Adrenal gland (tissue), 12 donors: ENCODE data around the gene IQSEC1. TPM values are rescaled to one million over a fixed set of nuclear protein-coding genes. Genes with fewer than 3 reads are reported as not detected.

Experiments
- DNase-seq, 7 donors: peaks; one replicate each; pipeline ENCODE4 v3.0.0-alpha.2; 2019 to 2020
- H3K27ac ChIP-seq, 5 donors: fragments of 200-600 bp; sonication (generic) in 4 of 5; 1 replicate in 3 of 5; 2 replicates in 2 of 5; pipeline versions ENCODE4 v1.5.1 to v1.8.0; 2016 to 2020; ENCODE audit warnings: mild to moderate bottlenecking in 1 of 5
- H3K27me3 ChIP-seq: fragments of 200-600 bp; 2 replicates; pipeline ENCODE4 v1.8.0; 2021
- H3K36me3 ChIP-seq, 2 donors: fragments of 200-600 bp; replicated peaks in 1 of 2; 1 replicate in 1 of 2; 2 replicates in 1 of 2; pipeline versions ENCODE4 v1.5.1 to v1.8.0; 2018 to 2022
- H3K4me1 ChIP-seq, 2 donors: fragments of 200-600 bp; replicated peaks in 1 of 2; 1 replicate in 1 of 2; 2 replicates in 1 of 2; pipeline versions ENCODE4 v1.5.1 to v1.8.0; 2018 to 2021
- H3K4me3 ChIP-seq, 4 donors: fragments of 200-600 bp; sonication (generic) in 3 of 4; one replicate each; pipeline ENCODE4 v1.5.1; 2016 to 2018
- H3K9me3 ChIP-seq, 3 donors: fragments of 200-600 bp; sonication (generic) in 1 of 3; replicated peaks in 1 of 3; 1 replicate in 2 of 3; 2 replicates in 1 of 3; pipeline versions ENCODE4 v1.5.1 to v1.8.0; 2016 to 2021
- CTCF ChIP-seq, 6 experiments: fragments of 450-650 bp in 4 of 6; fragments of 200-600 bp in 2 of 6; sonication (generic) in 1 of 6; IDR thresholded peaks; 1 replicate in 5 of 6; 2 replicates in 1 of 6; pipeline versions ENCODE4 v1.5.1 to v1.8.0; 2016 to 2021; ENCODE audit warnings: antibody characterized with exemption in 6 of 6, mild to moderate bottlenecking in 2 of 6, moderate library complexity in 1 of 6
- POLR2A ChIP-seq, 2 donors: fragments of 450-650 bp; IDR thresholded peaks; one replicate each; pipeline ENCODE4 v1.6.1; 2017; ENCODE audit warnings: antibody characterized with exemption in 2 of 2, mild to moderate bottlenecking in 2 of 2, moderate library complexity in 1 of 2
- WGBS, 4 donors: extraction: QIAGEN DNeasy Blood & Tissue Kit in 2 of 4; methylation state at CpG; one replicate each; pipeline versions ENCODE4 v1.1.5 to v1.1.7; 2013 to 2017; 5-methylcytosine and 5-hydroxymethylcytosine counted together
- intact Hi-C, 2 donors: fragments of 100-400 bp; cut with DNase I; formaldehyde crosslinking; loops; one replicate each; pipeline versions ENCODE4 v1.14.1 to v1.15.0; 2022 to 2023
- polyA plus RNA-seq, 3 donors: library from polyadenylated mRNA; stranded (reverse); fragments of 200-250 nt in 2 of 3; fragments of 350-450 nt in 1 of 3; fragmentation: Illumina TruSeq in 1 of 3; extraction: RNeasy Lipid Tissue Mini Kit (QIAGEN cat#74804) in 1 of 3; gene quantifications; one replicate each; pipeline ENCODE4 v1.2.3, GENCODE V29; 2013 to 2014
- total RNA-seq, 9 donors: library from RNA; depleted of rRNA in 4 of 9; stranded (reverse); fragments of >200 nt in 4 of 9; fragments of 120-200 nt in 1 of 9; fragmentation: NEBNext Ultra II Directional in 1 of 9; extraction: Animal tissue kit (Norgen Biotek cat#: 25700) in 1 of 9; gene quantifications; one replicate each; pipeline versions ENCODE4 v1.1.0 to v1.2.4, GENCODE V29; 2013 to 2023
- donor health status: healthy with polysubstance abuse.
- donor health status: Bipolar disorder and iron deficiency.
- donor health status: DM: yes; HTN: yes; CAD: no.
- donor health status: DM: no; HTN: no; CAD: no.
- donor health status: DM: no; HTN: no; CAD: no.
- donor health status: DM: yes; HTN: yes; CAD: no.

IQSEC1 gene
- total and polyA plus RNA-seq, 12 donors, result 24.4 to 133 (median 94.2) TPM

DNA sequence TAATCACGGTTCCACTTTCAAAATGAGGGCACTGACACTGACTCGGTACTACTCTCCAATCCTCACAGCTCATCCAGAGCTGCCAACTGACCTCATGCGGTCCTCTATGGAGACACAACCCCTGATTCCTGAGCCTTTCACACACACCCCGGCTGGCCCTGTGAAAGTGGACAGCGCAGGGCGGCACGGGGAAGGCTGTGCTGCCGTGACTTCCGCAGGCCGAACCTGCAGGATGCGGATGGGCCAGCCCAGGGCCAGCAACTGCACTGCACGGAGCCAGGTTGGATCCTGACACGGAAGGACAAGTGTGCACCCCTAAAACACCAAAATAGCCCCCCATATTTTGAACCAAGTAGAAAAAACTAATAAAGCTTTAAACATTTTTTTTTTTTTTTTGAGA lies 41.0 kb downstream of the IQSEC1 start:
- Histone ChIP-seq H3K36me3 (no peaks in the 10 kb centered on the region), H3K4me3 (no peak overlapping the region), H3K27me3 (no peaks in the 10 kb centered on the region), H3K4me1 (no peaks in the 10 kb centered on the region), H3K9me3 (no peaks in the 10 kb centered on the region), H3K27ac (no peak overlapping the region)
- DNase-seq, result no peak
- no peak for TF ChIP-seq POLR2A (IDR thresholded peaks at IDR 0.05)
- TF ChIP-seq CTCF (IDR thresholded peaks at IDR 0.05), result no peak
- 91 to 95% (median 94%) methylated on average over 13 of the region's 13 CpGs for WGBS, 4 donors
- intact Hi-C loops, result no loop called here

- intact Hi-C loops, result no loop called here
- no peaks in the 10 kb centered on the region for H3K4me1 ChIP-seq
- no peaks in the 10 kb centered on the region for H3K36me3 ChIP-seq
Observed at GRCh38 chr3:13031621-13032020, 41.6 kb downstream of the IQSEC1 start.

DNA sequence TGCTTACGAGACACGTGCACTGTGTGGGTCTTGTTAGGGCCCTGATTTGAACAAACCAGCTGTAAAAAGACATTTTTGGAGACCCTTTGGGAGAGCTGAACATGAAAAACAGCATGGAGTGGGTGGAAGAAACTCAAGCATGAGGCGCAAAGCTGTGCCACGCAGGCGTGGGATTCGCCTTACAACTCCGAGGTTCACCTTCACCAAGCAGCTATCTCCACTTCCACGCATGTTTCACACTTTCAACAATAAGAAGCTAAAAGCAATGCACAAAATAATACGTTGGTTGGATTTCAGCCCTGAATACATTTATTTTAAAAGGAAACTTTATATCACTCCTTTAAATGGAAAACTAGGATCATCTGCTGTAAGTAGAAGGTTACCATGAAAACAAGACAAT lies 42.5 kb downstream of the IQSEC1 start:
- no peak for TF ChIP-seq CTCF (IDR thresholded peaks at IDR 0.05)
- no peak for TF ChIP-seq POLR2A (IDR thresholded peaks at IDR 0.05)
- WGBS, 4 donors, result 83 to 95% (median 94%) methylated on average over 9 of the region's 9 CpGs
- no peaks in the 10 kb centered on the region for H3K9me3 ChIP-seq
- no peak for DNase-seq
- H3K4me1 ChIP-seq, result peaks cover 0 to under 1% of the 10 kb centered on the region in 2 donors
- H3K4me3 ChIP-seq, result no peak overlapping the region
- intact Hi-C loops, result no loop called here
- H3K27me3 ChIP-seq, result no peaks in the 10 kb centered on the region
- H3K36me3 ChIP-seq, result no peaks in the 10 kb centered on the region
- no peak overlapping the region for H3K27ac ChIP-seq

More at GRCh38 chr3:13031621-13032020, 41.6 kb downstream of the IQSEC1 start:
- no peak for DNase-seq
- Histone ChIP-seq H3K27ac (no peak overlapping the region), H3K4me3 (no peak overlapping the region), H3K9me3 (no peaks in the 10 kb centered on the region), H3K27me3 (no peaks in the 10 kb centered on the region)
- no peak for TF ChIP-seq CTCF (IDR thresholded peaks at IDR 0.05)
- no peak for TF ChIP-seq POLR2A (IDR thresholded peaks at IDR 0.05)
- WGBS, 4 donors, result 84 to 94% (median 89%) methylated on average over 7 of the region's 7 CpGs

DNA sequence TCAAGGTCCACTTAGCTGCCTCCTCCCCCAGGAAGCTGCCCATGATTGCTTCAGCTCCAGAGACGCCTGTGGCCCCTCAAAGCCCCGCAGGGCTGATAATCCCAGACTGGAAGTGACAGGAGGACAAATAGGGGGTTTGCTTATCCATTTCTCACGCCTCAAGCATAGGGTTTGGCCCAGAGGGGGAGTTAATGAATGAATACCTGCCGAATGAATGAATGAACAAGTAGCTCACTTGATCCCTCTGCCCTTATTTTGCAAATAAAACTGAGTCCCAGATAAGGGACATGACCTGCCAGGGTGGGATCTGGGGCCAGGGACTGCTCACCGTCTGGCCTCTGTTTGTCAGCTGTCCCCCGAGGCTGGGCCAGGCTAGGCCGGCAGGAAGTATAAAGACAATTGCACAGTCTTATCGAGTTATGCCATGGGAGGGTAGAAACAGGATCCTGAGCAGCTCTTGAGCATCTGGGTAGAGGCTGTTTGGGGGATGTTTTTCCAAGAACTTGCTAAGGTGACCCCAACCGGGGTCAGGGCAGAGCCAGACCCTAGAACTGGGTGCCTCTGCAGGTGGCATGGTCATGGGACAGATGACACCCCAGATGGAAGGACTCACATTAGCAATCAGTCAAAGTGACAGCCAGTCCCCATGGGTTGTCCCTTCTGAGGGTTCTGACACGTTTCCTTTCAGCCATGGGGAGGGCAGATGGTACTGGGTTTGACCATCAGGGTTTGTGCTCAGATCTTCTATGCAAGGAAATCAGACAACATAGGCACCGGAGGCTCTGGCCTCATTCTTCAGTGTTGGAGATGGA lies 45.0 kb downstream of the IQSEC1 start:
- intact Hi-C loops, result no loop called here
- TF ChIP-seq CTCF (IDR thresholded peaks at IDR 0.05) (no peak), POLR2A (IDR thresholded peaks at IDR 0.05) (no peak)

More for the DNA sequence above, 45.0 kb downstream of the IQSEC1 start:
- Histone ChIP-seq H3K9me3 (no peaks in the 10 kb centered on the region), H3K36me3 (no peaks in the 10 kb centered on the region), H3K4me3 (no peak overlapping the region), H3K27ac (no peak overlapping the region), H3K27me3 (no peaks in the 10 kb centered on the region), H3K4me1 (peaks cover under 1 to 11% of the 10 kb centered on the region in 2 donors)
- no peak for DNase-seq
- 77 to 88% (median 80%) methylated on average over 8 to 11 of the region's 11 CpGs for WGBS, 4 donors
